ENCODE data around the gene C2CD4C. TPM values are rescaled to one million over a fixed set of nuclear protein-coding genes. Genes with fewer than 3 reads are reported as not detected.

C2CD4C gene
- not detected in 2 replicates for total RNA-seq

DNA sequence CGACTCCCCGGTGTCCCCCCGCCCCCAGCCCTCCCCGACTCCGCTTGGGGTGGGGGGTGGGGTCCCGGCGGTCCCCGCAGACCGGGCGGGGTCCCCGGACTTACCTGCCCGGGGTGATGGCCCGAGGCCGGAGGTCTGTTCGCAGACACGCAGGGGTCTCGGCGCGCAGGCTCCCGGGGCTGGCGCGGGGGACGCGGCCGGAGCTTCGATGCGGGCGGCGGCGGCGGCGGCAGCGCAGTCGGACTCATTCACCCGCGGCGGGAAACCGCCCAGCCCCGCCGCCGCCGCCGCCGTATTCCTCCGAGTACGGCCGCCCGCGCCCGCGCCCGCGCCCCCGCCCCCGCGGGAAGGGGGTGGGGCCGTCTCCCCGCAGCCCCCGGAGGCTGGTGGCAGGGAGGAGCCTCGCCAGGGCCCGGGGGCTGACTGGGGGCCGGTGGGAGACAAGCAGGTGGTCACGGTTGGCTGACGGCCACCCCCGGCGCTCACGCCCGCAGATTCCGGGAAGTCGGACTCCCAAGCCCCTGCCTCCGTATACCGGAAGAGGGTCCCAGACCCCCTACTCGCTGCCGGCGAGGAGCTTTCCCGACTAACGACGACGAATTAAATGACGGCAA lies at the start of gene C2CD4C:
Gene C2CD4C, minus strand, starts transcription at position 246 of the 614 bp plus-strand sequence. CDS start 786 bp downstream, outside the sequence.

Other genes starting within 250 kb of the C2CD4C start
- 0.53 and 1.9 TPM in 2 replicates for gene PLPP2, start 117.7 kb downstream of the C2CD4C start, total RNA-seq
- gene MIER2, start 64.4 kb downstream of the C2CD4C start, total RNA-seq, result 18.5 and 24.2 TPM in 2 replicates
- 0.13 TPM in 1 of 2 replicates, not detected in the other for gene SHC2, start 51.9 kb upstream of the C2CD4C start, total RNA-seq
- gene MADCAM1, start 87.3 kb upstream of the C2CD4C start, total RNA-seq, result 0.06 TPM in 1 of 2 replicates, not detected in the other
- gene TPGS1, start 98.3 kb upstream of the C2CD4C start, total RNA-seq, result 25.5 and 30.3 TPM in 2 replicates
- 63.0 and 74.1 TPM in 2 replicates for gene CDC34, start 122.6 kb upstream of the C2CD4C start, total RNA-seq
- gene GZMM, start 134.9 kb upstream of the C2CD4C start, total RNA-seq, result not detected in 2 replicates
- 300 and 316 TPM in 2 replicates for gene BSG, start 163.4 kb upstream of the C2CD4C start, total RNA-seq
- 0.26 and 0.62 TPM in 2 replicates for gene HCN2, start 180.7 kb upstream of the C2CD4C start, total RNA-seq
- gene POLRMT, start 224.4 kb upstream of the C2CD4C start, total RNA-seq, result 15.5 and 18.5 TPM in 2 replicates
- 0.06 and 0.26 TPM in 2 replicates for gene FGF22, start 230.7 kb upstream of the C2CD4C start, total RNA-seq